ENCODE data around the gene UBAC1. TPM values are rescaled to one million over a fixed set of nuclear protein-coding genes. Genes with fewer than 3 reads are reported as not detected.

Gene UBAC1
- total and polyA plus RNA-seq, 9 of the 15 experiments (the other 6 are each of a cell fraction or from before 2014, with no cell fraction given), result 94.0 to 399 (median 228) TPM

DNA sequence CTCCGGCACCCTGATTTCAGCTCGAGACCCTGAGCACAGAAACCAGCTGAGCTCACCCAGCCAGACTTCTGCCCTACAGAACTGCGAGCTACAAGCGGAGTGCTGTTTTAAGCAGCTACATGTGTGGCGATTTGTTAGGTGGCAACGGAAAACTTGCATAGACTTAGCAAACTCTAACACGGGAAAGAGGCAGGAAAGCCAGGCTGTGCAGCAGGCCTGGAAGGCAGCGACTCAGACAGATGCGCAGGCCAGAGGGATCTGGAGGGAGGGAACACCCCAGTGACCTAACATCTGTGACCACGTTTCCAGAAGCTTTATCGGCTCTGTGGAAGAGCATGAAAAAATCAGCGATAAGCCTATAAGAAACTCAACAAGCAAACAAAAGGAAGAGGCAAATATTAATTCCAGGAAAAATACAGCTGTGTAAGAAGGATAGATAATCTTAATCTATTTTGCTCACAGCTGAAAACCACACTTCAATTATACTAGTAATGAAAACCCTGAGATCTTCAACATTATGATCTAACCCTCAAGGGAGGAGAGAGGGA lies 11.0 kb downstream of the UBAC1 start (continued):
- TF ChIP-seq, protein P1, sequence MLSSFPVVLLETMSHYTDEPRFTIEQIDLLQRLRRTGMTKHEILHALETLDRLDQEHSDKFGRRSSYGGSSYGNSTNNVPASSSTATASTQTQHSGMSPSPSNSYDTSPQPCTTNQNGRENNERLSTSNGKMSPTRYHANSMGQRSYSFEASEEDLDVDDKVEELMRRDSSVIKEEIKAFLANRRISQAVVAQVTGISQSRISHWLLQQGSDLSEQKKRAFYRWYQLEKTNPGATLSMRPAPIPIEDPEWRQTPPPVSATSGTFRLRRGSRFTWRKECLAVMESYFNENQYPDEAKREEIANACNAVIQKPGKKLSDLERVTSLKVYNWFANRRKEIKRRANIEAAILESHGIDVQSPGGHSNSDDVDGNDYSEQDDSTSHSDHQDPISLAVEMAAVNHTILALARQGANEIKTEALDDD (IDR thresholded peaks at IDR 0.05), result peak; percentile 76
- peak; percentile 93 for TF ChIP-seq ZNF589 (CRISPR knock-in tag; IDR thresholded peaks at IDR 0.05; ENCODE audit: low read depth)
- peak; percentile 84 for TF ChIP-seq ATF7 (IDR thresholded peaks at IDR 0.05)
- peak; percentile 47; the same call in 1 of the 2 replicates for TF ChIP-seq ZNF644 (tag; IDR thresholded peaks at IDR 0.05; ENCODE audit: low read depth)
- 0 out of 2 replicates have a peak, but pooled peaks have one; percentile 32 for TF ChIP-seq CREB5 (CRISPR knock-in tag; IDR thresholded peaks at IDR 0.05)
- TF ChIP-seq SMAD4 (CRISPR knock-in tag; conservative IDR thresholded peaks at IDR 0.05), result peak; percentile 92
- peak; percentile 99 for TF ChIP-seq EP300 (IDR thresholded peaks at IDR 0.05; ENCODE audit: low read length)
- TF ChIP-seq ESRRA (IDR thresholded peaks at IDR 0.05; ENCODE audit: borderline replicate concordance, low read depth), result 0 out of 2 replicates have a peak, but pooled peaks have one; percentile 61
- peak; percentile 95; the same call in 1 of the 2 replicates for TF ChIP-seq CC2D1A (IDR thresholded peaks at IDR 0.05)
- TF ChIP-seq NR2C1 (IDR thresholded peaks at IDR 0.05), result no peak
- TF ChIP-seq NR2C1 (tag; IDR thresholded peaks at IDR 0.05), result peak; percentile 65
- no peak for TF ChIP-seq ZNF717 (CRISPR knock-in tag; IDR thresholded peaks at IDR 0.05)
- TF ChIP-seq NCOA1 (IDR thresholded peaks at IDR 0.05; ENCODE audit: low read depth), result peak; percentile 91
- peak; percentile 94 for TF ChIP-seq STAT5A (IDR thresholded peaks at IDR 0.05; ENCODE audit: borderline replicate concordance, low read length)
- TF ChIP-seq, protein P2, sequence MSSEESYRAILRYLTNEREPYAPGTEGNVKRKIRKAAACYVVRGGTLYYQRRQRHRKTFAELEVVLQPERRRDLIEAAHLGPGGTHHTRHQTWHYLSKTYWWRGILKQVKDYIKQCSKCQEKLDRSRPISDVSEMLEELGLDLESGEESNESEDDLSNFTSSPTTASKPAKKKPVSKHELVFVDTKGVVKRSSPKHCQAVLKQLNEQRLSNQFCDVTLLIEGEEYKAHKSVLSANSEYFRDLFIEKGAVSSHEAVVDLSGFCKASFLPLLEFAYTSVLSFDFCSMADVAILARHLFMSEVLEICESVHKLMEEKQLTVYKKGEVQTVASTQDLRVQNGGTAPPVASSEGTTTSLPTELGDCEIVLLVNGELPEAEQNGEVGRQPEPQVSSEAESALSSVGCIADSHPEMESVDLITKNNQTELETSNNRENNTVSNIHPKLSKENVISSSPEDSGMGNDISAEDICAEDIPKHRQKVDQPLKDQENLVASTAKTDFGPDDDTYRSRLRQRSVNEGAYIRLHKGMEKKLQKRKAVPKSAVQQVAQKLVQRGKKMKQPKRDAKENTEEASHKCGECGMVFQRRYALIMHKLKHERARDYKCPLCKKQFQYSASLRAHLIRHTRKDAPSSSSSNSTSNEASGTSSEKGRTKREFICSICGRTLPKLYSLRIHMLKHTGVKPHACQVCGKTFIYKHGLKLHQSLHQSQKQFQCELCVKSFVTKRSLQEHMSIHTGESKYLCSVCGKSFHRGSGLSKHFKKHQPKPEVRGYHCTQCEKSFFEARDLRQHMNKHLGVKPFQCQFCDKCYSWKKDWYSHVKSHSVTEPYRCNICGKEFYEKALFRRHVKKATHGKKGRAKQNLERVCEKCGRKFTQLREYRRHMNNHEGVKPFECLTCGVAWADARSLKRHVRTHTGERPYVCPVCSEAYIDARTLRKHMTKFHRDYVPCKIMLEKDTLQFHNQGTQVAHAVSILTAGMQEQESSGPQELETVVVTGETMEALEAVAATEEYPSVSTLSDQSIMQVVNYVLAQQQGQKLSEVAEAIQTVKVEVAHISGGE (CRISPR knock-in tag; IDR thresholded peaks at IDR 0.05), result peak in 1 of 3 experiments; percentile 77; a peak in 2 of 6 replicates
- TF ChIP-seq KDM5B (IDR thresholded peaks at IDR 0.05; ENCODE audit: insufficient replicate concordance, low read depth, low read length), result peak; percentile 50
- TF ChIP-seq SMARCA4 (IDR thresholded peaks at IDR 0.05), result peak; percentile 92
- 0 out of 2 replicates have a peak, but pooled peaks have one; percentile 22 for TF ChIP-seq FOXJ2 (tag; IDR thresholded peaks at IDR 0.05)
- TF ChIP-seq PML (IDR thresholded peaks at IDR 0.05; ENCODE audit: low read length), result peak; percentile 92; the same call in 1 of the 2 replicates
- no peak for TF ChIP-seq POLR2AphosphoS2 (IDR thresholded peaks at IDR 0.05; ENCODE audit: low read length)
- TF ChIP-seq GATA2 (CRISPR knock-in tag; IDR thresholded peaks at IDR 0.05), result peak; percentile 44; the same call in 1 of the 2 replicates
- TF ChIP-seq ZNF354B (CRISPR knock-in tag; IDR thresholded peaks at IDR 0.05), result peak; percentile 1; the same call in 1 of the 2 replicates
